Adrenal gland (tissue), 12 donors: Measurements from ENCODE around the gene LGR5. TPM values are rescaled to one million over a fixed set of nuclear protein-coding genes. Genes with fewer than 3 reads are reported as not detected.

ENCODE experiments used
- DNase-seq, 7 donors: peaks; one replicate each; pipeline ENCODE4 v3.0.0-alpha.2; 2019 to 2020
- H3K27ac ChIP-seq, 5 donors: fragments of 200-600 bp; sonication (generic) in 4 of 5; 1 replicate in 3 of 5; 2 replicates in 2 of 5; pipeline versions ENCODE4 v1.5.1 to v1.8.0; 2016 to 2020; ENCODE audit warnings: mild to moderate bottlenecking in 1 of 5
- H3K27me3 ChIP-seq: fragments of 200-600 bp; 2 replicates; pipeline ENCODE4 v1.8.0; 2021
- H3K36me3 ChIP-seq, 2 donors: fragments of 200-600 bp; replicated peaks in 1 of 2; 1 replicate in 1 of 2; 2 replicates in 1 of 2; pipeline versions ENCODE4 v1.5.1 to v1.8.0; 2018 to 2022
- H3K4me1 ChIP-seq, 2 donors: fragments of 200-600 bp; replicated peaks in 1 of 2; 1 replicate in 1 of 2; 2 replicates in 1 of 2; pipeline versions ENCODE4 v1.5.1 to v1.8.0; 2018 to 2021
- H3K4me3 ChIP-seq, 4 donors: fragments of 200-600 bp; sonication (generic) in 3 of 4; one replicate each; pipeline ENCODE4 v1.5.1; 2016 to 2018
- H3K9me3 ChIP-seq, 3 donors: fragments of 200-600 bp; sonication (generic) in 1 of 3; replicated peaks in 1 of 3; 1 replicate in 2 of 3; 2 replicates in 1 of 3; pipeline versions ENCODE4 v1.5.1 to v1.8.0; 2016 to 2021
- POLR2A ChIP-seq, 2 donors: fragments of 450-650 bp; IDR thresholded peaks; one replicate each; pipeline ENCODE4 v1.6.1; 2017; ENCODE audit warnings: antibody characterized with exemption in 2 of 2, mild to moderate bottlenecking in 2 of 2, moderate library complexity in 1 of 2
- WGBS, 4 donors: extraction: QIAGEN DNeasy Blood & Tissue Kit in 2 of 4; methylation state at CpG; one replicate each; pipeline versions ENCODE4 v1.1.5 to v1.1.7; 2013 to 2017; 5-methylcytosine and 5-hydroxymethylcytosine counted together
- intact Hi-C, 2 donors: fragments of 100-400 bp; cut with DNase I; formaldehyde crosslinking; loops; one replicate each; pipeline versions ENCODE4 v1.14.1 to v1.15.0; 2022 to 2023
- polyA plus RNA-seq, 3 donors: library from polyadenylated mRNA; stranded (reverse); fragments of 200-250 nt in 2 of 3; fragments of 350-450 nt in 1 of 3; fragmentation: Illumina TruSeq in 1 of 3; extraction: RNeasy Lipid Tissue Mini Kit (QIAGEN cat#74804) in 1 of 3; gene quantifications; one replicate each; pipeline ENCODE4 v1.2.3, GENCODE V29; 2013 to 2014
- total RNA-seq, 9 donors: library from RNA; depleted of rRNA in 4 of 9; stranded (reverse); fragments of >200 nt in 4 of 9; fragments of 120-200 nt in 1 of 9; fragmentation: NEBNext Ultra II Directional in 1 of 9; extraction: Animal tissue kit (Norgen Biotek cat#: 25700) in 1 of 9; gene quantifications; one replicate each; pipeline versions ENCODE4 v1.1.0 to v1.2.4, GENCODE V29; 2013 to 2023
- TF ChIP-seq, protein P1 (sequence below), 6 experiments: fragments of 450-650 bp in 4 of 6; fragments of 200-600 bp in 2 of 6; sonication (generic) in 1 of 6; IDR thresholded peaks; 1 replicate in 5 of 6; 2 replicates in 1 of 6; pipeline versions ENCODE4 v1.5.1 to v1.8.0; 2016 to 2021; ENCODE audit warnings: antibody characterized with exemption in 6 of 6, mild to moderate bottlenecking in 2 of 6, moderate library complexity in 1 of 6
- donor health status: healthy with polysubstance abuse.
- donor health status: Bipolar disorder and iron deficiency.
- donor health status: DM: yes; HTN: yes; CAD: no.
- donor health status: DM: no; HTN: no; CAD: no.
- donor health status: DM: no; HTN: no; CAD: no.
- donor health status: DM: yes; HTN: yes; CAD: no.

The LGR5 gene
- total and polyA plus RNA-seq, 12 donors: 0.39 to 6.1 (median 2.1) TPM

GRCh38 chr12:71397433-71397954 lies 42.1 kb upstream of the LGR5 start:
- no peaks in the 10 kb centered on the region for H3K4me1 ChIP-seq
- no peak overlapping the region for H3K27ac ChIP-seq
- no peak for TF ChIP-seq POLR2A (IDR thresholded peaks at IDR 0.05)
- TF ChIP-seq, protein P1, sequence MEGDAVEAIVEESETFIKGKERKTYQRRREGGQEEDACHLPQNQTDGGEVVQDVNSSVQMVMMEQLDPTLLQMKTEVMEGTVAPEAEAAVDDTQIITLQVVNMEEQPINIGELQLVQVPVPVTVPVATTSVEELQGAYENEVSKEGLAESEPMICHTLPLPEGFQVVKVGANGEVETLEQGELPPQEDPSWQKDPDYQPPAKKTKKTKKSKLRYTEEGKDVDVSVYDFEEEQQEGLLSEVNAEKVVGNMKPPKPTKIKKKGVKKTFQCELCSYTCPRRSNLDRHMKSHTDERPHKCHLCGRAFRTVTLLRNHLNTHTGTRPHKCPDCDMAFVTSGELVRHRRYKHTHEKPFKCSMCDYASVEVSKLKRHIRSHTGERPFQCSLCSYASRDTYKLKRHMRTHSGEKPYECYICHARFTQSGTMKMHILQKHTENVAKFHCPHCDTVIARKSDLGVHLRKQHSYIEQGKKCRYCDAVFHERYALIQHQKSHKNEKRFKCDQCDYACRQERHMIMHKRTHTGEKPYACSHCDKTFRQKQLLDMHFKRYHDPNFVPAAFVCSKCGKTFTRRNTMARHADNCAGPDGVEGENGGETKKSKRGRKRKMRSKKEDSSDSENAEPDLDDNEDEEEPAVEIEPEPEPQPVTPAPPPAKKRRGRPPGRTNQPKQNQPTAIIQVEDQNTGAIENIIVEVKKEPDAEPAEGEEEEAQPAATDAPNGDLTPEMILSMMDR (IDR thresholded peaks at IDR 0.05): no peak
- no peak overlapping the region for H3K4me3 ChIP-seq
- 84 to 89% (median 85%) methylated on average over 1 of the region's 1 CpG for WGBS, 4 donors
- intact Hi-C loops: loop anchor here in 1 of 2 donors (10.0 kb wide), 1 partner anchor 183 kb away; no protein-coding TSS in a partner anchor
- H3K36me3 ChIP-seq: no peaks in the 10 kb centered on the region
- no peaks in the 10 kb centered on the region for H3K27me3 ChIP-seq
- no peak for DNase-seq
- no peaks in the 10 kb centered on the region for H3K9me3 ChIP-seq

DNA sequence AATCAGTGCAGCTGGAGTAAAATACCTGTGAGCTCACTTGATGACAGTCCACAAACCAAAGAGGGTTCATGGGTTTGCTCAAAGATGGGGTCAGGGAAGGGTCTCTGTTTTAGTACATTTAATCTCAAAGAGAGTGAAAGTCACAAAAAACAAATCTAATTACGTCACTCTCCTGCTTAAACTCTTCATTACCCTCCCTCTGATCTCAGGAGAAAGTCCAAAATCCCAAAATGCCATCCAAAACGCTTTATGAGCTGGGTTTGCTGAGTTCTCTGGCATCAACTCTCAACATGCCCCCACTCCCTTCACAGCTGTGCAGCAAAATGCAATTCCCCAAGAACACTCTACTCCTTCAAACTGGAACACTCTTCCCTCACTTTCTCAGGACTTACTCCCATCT lies 40.4 kb upstream of the LGR5 start:
- intact Hi-C loops: loop anchor here in 1 of 2 donors (10.0 kb wide), 1 partner anchor 184 kb away; no protein-coding TSS in a partner anchor
- H3K27ac ChIP-seq: no peak overlapping the region
- H3K27me3 ChIP-seq: no peaks in the 10 kb centered on the region
- H3K4me3 ChIP-seq: no peak overlapping the region
- H3K36me3 ChIP-seq: no peaks in the 10 kb centered on the region
- no peaks in the 10 kb centered on the region for H3K9me3 ChIP-seq
- H3K4me1 ChIP-seq: no peaks in the 10 kb centered on the region
- 62 to 78% (median 73%) methylated on average over 2 of the region's 2 CpGs for WGBS, 4 donors
- DNase-seq: no peak
- TF ChIP-seq POLR2A (IDR thresholded peaks at IDR 0.05): no peak
- TF ChIP-seq, protein P1 (IDR thresholded peaks at IDR 0.05): no peak

GRCh38 chr12:71400481-71400880 lies 39.1 kb upstream of the LGR5 start:
- Histone ChIP-seq H3K27me3 (no peaks in the 10 kb centered on the region), H3K4me3 (no peak overlapping the region), H3K9me3 (no peaks in the 10 kb centered on the region), H3K36me3 (no peaks in the 10 kb centered on the region), H3K27ac (no peak overlapping the region), H3K4me1 (no peaks in the 10 kb centered on the region)
- TF ChIP-seq, protein P1 (IDR thresholded peaks at IDR 0.05): no peak
- TF ChIP-seq POLR2A (IDR thresholded peaks at IDR 0.05): no peak
- intact Hi-C loops: no loop called here
- no peak for DNase-seq
- 71 to 80% (median 75%) methylated on average over 2 of the region's 2 CpGs for WGBS, 4 donors

DNA sequence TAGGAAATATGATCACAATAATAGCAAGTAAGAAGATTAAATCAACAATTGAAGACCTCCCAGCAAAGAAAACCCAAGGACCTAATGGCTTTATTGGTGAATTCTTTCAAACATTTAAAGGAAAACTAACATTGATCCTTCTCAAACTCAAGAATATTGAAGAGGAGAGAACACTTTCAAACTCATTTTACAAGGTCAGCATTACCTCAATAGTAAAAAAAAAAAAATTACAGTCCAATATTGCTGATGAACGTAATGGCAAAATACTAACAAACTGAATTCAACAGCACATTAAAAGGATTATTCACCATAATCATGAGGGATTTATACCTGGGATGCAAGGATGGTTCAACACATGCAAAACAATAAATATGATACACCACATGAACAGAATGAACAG lies 33.7 kb upstream of the LGR5 start:
- Histone ChIP-seq H3K36me3 (no peaks in the 10 kb centered on the region), H3K27ac (no peak overlapping the region), H3K9me3 (no peaks in the 10 kb centered on the region), H3K4me1 (no peaks in the 10 kb centered on the region), H3K27me3 (no peaks in the 10 kb centered on the region), H3K4me3 (no peak overlapping the region)
- DNase-seq: no peak
- WGBS, 4 donors: 79 to 89% (median 84%) methylated on average over 1 of the region's 1 CpG
- TF ChIP-seq POLR2A (IDR thresholded peaks at IDR 0.05): no peak
- TF ChIP-seq, protein P1 (IDR thresholded peaks at IDR 0.05): no peak
- intact Hi-C loops: no loop called here
